Measurements from ENCODE around the gene COMP.
A peak's percentile ranks its signal among the peaks of the same experiment; 100 is the strongest.

COMP gene

DNA sequence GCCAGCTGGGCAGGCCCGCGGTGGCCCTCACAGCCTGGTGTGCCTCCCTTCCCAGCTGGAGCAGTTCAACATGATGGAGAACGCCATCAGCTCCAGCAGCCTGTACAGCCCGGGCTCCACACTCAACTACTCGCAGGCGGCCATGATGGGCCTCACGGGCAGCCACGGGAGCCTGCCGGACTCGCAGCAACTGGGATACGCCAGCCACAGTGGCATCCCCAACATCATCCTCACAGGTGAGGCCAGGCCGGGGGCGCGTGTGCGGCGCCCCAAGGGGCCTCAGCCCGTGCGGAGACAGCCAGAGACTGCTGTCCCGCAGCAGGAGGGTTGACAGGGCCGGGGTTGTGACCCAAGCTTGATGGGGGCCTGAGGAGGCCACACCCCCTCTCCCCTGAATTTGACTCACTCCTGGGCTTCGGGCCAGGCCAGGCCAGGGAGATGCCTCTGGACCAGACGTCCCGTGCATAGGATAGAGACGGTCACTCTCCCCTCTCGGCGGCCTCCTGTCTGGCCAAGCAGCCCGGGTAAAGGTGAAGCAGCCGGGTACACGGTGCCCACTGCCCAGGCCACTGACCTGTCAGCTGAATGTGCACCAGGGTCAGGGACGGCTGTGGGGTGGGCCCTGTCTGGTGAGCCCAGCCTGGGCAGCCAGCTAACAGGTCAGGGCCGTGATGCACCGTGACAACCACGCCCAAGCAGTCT, 15.4 kb downstream of the COMP start:
- Histone ChIP-seq H2AFZ (ENCODE audit: low read length, unreplicated experiment) (no peak overlapping the region), H3K4me1 (ENCODE audit: control insufficient read depth, insufficient read depth, low read length, unreplicated experiment) (peaks cover 19% of the 10 kb centered on the region), H3K4me3 (ENCODE audit: low read depth, low read length) (no peak overlapping the region), H3K79me2 (ENCODE audit: control insufficient read depth, insufficient read depth, low read length, unreplicated experiment) (no peaks in the 10 kb centered on the region), H3K27ac (ENCODE audit: low read depth, low read length) (peak overlapping the region; percentile 63; the same call in 1 of the 2 replicates), H3K36me3 (ENCODE audit: insufficient read depth, low read length) (no peaks in the 10 kb centered on the region), H3K27me3 (ENCODE audit: insufficient read depth, low read length) (no peaks in the 10 kb centered on the region)

DNA sequence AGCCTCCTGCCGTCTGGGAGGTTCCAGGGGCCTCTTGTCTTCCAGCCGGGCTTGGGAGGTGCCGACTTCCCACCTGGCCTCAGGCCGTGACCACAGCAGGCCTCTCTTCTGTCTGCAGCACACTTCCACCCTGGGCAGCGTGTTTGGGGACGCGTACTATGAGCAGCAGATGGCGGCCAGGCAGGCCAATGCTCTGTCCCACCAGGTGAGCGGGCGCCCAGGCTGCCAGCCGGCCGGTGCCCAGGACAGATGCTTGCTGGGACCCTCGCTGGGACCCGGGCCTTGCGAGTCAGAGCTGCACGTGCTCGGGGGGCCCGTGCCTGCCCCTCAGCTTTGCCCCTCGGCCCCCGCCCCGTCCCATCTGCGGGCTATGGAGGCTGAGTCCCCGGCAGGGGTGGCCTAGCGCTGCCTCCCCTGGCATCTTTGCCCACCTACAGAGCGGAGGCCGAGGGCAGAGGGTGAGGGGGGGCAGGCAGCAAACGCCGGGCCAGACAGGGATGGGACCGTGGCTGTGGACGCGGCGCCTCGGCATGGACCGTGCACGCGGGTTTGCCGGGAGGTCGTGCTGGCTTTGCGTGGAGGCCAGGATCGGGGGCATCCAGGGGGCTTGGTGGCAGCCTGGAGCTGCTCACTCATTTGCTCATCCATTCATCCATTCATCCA, 16.2 kb downstream of the COMP start:
- H2AFZ ChIP-seq (ENCODE audit: low read length, unreplicated experiment): no peak overlapping the region
- no peak overlapping the region for H3K4me3 ChIP-seq (ENCODE audit: low read depth, low read length)
- H3K79me2 ChIP-seq (ENCODE audit: control insufficient read depth, insufficient read depth, low read length, unreplicated experiment): no peaks in the 10 kb centered on the region
- H3K36me3 ChIP-seq (ENCODE audit: insufficient read depth, low read length): no peaks in the 10 kb centered on the region
- no peak overlapping the region for H3K27ac ChIP-seq (ENCODE audit: low read depth, low read length)
- no peaks in the 10 kb centered on the region for H3K27me3 ChIP-seq (ENCODE audit: insufficient read depth, low read length)
- peaks cover 19% of the 10 kb centered on the region for H3K4me1 ChIP-seq (ENCODE audit: control insufficient read depth, insufficient read depth, low read length, unreplicated experiment)

DNA sequence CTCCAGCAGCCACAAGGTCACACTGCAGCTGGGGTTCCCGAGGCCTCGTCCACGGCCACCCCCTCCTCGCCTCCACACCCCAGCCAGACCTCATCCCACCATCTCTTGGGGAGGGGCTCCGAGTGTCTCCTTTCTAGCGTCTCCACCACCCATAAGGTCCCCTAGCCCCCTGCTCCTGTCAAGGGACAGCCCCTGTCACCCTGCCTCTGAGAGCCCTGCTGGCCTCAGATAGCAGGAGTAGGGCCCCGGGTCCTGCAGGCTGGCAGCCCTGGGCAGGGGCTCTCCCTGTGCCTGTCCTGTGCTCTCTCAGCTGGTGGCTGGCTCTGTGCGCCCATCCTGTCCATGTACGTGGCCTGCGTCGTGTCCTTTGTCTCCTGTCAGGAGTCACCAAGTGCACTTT, 17.0 kb downstream of the COMP start:
- Histone ChIP-seq H3K27ac (ENCODE audit: low read depth, low read length) (no peak overlapping the region), H3K79me2 (ENCODE audit: control insufficient read depth, insufficient read depth, low read length, unreplicated experiment) (no peaks in the 10 kb centered on the region), H3K27me3 (ENCODE audit: insufficient read depth, low read length) (no peaks in the 10 kb centered on the region), H3K36me3 (ENCODE audit: insufficient read depth, low read length) (no peaks in the 10 kb centered on the region), H3K4me1 (ENCODE audit: control insufficient read depth, insufficient read depth, low read length, unreplicated experiment) (peaks cover 19% of the 10 kb centered on the region), H3K4me3 (ENCODE audit: low read depth, low read length) (no peak overlapping the region), H2AFZ (ENCODE audit: low read length, unreplicated experiment) (no peak overlapping the region)

DNA sequence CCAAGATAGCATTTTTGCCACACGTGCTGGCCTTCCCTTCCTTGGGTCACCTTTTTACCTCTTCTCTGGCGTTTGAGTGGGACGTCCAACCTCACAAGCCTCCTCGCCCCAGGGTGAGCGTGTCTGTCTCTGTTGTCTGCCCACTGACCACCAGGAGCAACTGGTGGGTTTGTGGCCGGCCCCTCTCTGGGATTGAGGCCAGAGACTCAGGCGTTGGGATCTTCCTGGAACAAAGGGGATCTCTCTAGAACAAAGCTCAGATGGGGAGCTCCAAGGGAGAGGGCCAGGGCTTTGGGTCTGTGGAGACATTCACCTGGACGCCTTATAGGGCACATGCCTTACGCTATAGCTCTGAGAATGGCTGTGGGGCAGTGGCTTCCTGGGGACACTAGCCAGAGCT, 17.4 kb downstream of the COMP start:
- H3K4me3 ChIP-seq (ENCODE audit: low read depth, low read length): no peak overlapping the region
- H3K36me3 ChIP-seq (ENCODE audit: insufficient read depth, low read length): no peaks in the 10 kb centered on the region
- no peak overlapping the region for H2AFZ ChIP-seq (ENCODE audit: low read length, unreplicated experiment)
- H3K4me1 ChIP-seq (ENCODE audit: control insufficient read depth, insufficient read depth, low read length, unreplicated experiment): peaks cover 19% of the 10 kb centered on the region
- H3K27ac ChIP-seq (ENCODE audit: low read depth, low read length): no peak overlapping the region
- H3K79me2 ChIP-seq (ENCODE audit: control insufficient read depth, insufficient read depth, low read length, unreplicated experiment): no peaks in the 10 kb centered on the region
- H3K27me3 ChIP-seq (ENCODE audit: insufficient read depth, low read length): no peaks in the 10 kb centered on the region

DNA sequence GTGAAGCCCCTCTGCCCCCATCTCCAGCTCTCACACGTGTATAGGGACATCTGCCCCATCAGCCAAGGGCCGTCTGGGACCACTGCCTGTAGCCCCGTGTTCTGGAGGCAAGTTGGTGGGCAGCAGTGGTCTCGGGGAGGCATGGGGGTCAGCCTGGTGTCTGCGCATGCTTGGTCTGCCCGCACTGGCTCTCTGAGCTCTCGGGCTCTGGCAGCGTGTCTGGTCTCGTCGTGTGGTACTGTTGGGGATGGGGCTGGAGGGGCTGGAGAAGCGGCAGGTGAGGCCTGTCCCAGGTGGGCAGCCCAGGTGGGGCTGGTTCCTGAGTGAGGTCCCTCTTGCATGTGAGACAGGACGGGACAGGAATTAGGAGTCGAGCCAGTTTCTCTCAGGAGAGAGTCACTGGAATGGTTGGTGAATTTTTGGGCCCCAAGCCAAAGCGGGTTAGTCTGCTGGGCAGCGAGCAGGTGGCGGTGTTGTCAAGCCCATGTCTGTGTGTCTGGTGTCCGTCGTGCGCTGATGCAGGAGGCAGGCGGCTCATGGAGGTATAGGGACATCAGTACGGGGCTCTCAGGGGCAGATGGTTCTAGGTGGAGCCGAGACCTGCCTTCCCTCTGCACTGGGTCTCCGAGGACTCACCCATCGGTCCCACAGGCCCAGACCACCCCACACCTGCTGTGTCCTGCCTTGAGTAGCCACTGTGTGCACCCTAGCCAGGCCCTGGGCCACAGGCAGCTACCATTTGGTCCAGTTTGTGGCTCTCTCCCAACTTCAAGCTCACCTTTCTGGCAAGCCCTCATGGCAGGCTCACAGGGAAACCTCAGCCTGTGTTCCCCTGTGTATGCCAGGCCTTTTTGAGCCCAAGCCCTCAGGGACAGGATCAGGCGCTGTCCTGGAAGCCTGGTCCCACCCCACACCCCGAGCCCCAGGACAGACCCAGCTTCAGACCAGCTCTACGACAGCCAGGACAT, 18.2 kb downstream of the COMP start:
- Histone ChIP-seq H3K79me2 (ENCODE audit: control insufficient read depth, insufficient read depth, low read length, unreplicated experiment) (no peaks in the 10 kb centered on the region), H3K4me3 (ENCODE audit: low read depth, low read length) (no peak overlapping the region), H3K27ac (ENCODE audit: low read depth, low read length) (no peak overlapping the region), H3K36me3 (ENCODE audit: insufficient read depth, low read length) (no peaks in the 10 kb centered on the region), H3K27me3 (ENCODE audit: insufficient read depth, low read length) (no peaks in the 10 kb centered on the region), H2AFZ (ENCODE audit: low read length, unreplicated experiment) (no peak overlapping the region), H3K4me1 (ENCODE audit: control insufficient read depth, insufficient read depth, low read length, unreplicated experiment) (peaks cover 17% of the 10 kb centered on the region)

DNA sequence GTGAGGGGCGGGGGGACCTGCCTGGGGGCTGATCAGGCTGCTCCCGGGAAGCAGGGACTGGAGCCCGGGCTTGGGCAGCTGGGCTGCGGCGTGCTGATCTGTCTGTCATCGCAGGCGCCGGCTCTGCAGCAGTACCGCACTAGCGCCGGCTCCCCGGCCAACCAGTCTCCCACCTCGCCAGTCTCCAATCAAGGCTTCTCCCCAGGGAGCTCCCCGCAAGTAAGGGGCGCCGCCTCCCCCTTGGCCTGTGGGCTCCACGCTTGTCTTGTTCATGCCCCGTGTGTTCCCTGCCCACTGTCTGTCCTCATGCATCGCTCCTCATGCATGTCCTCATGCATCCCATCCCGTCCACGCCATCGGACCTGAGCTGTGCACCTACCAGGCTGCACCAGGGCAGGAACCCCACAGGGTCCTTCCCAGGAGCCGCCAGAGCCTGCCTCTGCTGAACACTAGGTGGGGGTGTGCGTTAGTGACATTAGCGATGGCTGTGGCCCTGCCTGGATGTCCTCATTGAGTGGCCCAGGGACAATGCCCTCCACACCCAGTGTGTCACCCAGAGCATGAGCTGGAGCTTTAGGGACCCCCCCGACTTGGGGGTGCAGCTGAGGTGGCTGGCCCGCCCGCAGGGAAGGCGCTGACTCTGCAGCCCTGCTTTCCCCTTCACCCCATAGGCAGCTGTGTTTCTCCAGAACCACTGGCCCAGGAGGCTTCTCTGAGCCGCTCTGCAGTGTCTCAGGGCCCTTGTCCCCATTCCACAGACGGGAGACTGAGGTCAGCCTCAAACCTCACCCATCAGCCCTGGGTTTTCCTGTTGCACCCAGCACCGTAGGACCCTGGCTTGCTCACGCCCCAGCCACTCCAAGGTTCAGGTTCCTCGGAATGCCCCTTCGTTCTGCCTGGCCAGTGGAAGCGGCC, 19.5 kb downstream of the COMP start:
- H3K79me2 ChIP-seq (ENCODE audit: control insufficient read depth, insufficient read depth, low read length, unreplicated experiment): no peaks in the 10 kb centered on the region
- no peaks in the 10 kb centered on the region for H3K27me3 ChIP-seq (ENCODE audit: insufficient read depth, low read length)
- H3K27ac ChIP-seq (ENCODE audit: low read depth, low read length): no peak overlapping the region
- no peak overlapping the region for H3K4me3 ChIP-seq (ENCODE audit: low read depth, low read length)
- no peak overlapping the region for H2AFZ ChIP-seq (ENCODE audit: low read length, unreplicated experiment)
- H3K36me3 ChIP-seq (ENCODE audit: insufficient read depth, low read length): no peaks in the 10 kb centered on the region
- H3K4me1 ChIP-seq (ENCODE audit: control insufficient read depth, insufficient read depth, low read length, unreplicated experiment): peaks cover 11% of the 10 kb centered on the region

DNA sequence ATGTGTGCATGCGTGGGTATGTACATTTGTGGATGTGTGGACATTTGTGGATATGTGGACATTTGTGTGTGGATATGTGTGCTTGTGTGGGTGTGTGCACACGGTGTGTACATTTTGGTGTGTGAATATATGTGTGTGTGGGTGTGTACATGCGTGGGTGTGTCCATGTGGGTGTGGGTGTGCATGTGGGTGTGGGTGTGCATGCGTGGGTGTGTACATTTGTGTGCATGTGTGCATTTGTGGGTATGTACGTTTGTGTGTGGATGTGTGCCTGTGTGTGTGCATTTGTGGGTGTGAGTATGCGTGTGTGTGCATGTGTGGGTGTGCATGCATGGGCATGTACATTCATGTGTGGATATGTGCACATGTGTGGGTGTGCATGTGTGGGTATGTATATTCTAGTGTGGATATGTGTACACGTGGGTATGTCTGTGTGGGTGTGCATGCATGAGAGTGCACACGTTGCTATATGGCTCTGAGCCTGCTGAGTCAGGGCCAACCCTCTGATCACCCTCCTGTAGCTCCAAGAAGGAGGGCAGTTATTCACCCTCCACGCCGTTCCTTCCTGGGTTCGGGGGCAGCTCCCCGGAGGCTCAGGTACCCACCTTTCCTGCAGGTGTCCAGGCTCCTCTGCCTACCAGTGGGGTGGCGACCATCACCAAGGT, 20.3 kb downstream of the COMP start:
- Histone ChIP-seq H3K4me3 (ENCODE audit: low read depth, low read length) (no peak overlapping the region), H2AFZ (ENCODE audit: low read length, unreplicated experiment) (no peak overlapping the region), H3K36me3 (ENCODE audit: insufficient read depth, low read length) (no peaks in the 10 kb centered on the region), H3K27me3 (ENCODE audit: insufficient read depth, low read length) (no peaks in the 10 kb centered on the region), H3K27ac (ENCODE audit: low read depth, low read length) (no peak overlapping the region), H3K79me2 (ENCODE audit: control insufficient read depth, insufficient read depth, low read length, unreplicated experiment) (no peaks in the 10 kb centered on the region), H3K4me1 (ENCODE audit: control insufficient read depth, insufficient read depth, low read length, unreplicated experiment) (peaks cover 3% of the 10 kb centered on the region)

DNA sequence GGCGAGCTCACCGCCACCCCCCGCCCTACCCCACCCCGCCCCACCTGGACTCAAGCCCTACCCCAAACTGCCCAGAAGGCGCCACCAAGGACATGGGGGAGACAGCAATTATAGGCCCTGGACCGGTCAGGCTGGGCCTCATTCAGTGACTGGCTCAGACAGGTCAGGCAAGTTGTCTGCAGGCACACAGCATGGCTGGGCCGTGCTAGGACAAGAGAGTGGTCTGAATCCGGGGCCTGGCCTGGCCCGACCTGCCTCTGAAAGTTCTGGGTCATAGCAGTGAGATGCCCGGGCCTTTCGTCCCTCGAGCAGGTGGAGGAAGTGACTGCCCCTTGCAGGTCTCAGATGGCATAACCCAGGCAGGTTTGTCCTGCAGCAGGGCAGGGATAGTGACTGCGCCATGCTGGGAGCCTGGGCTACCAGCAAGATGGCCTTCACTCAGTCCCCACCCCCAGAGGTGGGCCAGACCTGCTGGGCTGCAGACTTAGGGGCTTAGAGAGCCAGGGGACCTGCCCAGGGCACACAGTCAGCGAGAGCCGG, 21.0 kb downstream of the COMP start:
- H3K27ac ChIP-seq (ENCODE audit: low read depth, low read length): no peak overlapping the region
- no peaks in the 10 kb centered on the region for H3K79me2 ChIP-seq (ENCODE audit: control insufficient read depth, insufficient read depth, low read length, unreplicated experiment)
- H3K27me3 ChIP-seq (ENCODE audit: insufficient read depth, low read length): no peaks in the 10 kb centered on the region
- peaks cover 3% of the 10 kb centered on the region for H3K4me1 ChIP-seq (ENCODE audit: control insufficient read depth, insufficient read depth, low read length, unreplicated experiment)
- H3K4me3 ChIP-seq (ENCODE audit: low read depth, low read length): no peak overlapping the region
- H3K36me3 ChIP-seq (ENCODE audit: insufficient read depth, low read length): no peaks in the 10 kb centered on the region
- H2AFZ ChIP-seq (ENCODE audit: low read length, unreplicated experiment): no peak overlapping the region

DNA sequence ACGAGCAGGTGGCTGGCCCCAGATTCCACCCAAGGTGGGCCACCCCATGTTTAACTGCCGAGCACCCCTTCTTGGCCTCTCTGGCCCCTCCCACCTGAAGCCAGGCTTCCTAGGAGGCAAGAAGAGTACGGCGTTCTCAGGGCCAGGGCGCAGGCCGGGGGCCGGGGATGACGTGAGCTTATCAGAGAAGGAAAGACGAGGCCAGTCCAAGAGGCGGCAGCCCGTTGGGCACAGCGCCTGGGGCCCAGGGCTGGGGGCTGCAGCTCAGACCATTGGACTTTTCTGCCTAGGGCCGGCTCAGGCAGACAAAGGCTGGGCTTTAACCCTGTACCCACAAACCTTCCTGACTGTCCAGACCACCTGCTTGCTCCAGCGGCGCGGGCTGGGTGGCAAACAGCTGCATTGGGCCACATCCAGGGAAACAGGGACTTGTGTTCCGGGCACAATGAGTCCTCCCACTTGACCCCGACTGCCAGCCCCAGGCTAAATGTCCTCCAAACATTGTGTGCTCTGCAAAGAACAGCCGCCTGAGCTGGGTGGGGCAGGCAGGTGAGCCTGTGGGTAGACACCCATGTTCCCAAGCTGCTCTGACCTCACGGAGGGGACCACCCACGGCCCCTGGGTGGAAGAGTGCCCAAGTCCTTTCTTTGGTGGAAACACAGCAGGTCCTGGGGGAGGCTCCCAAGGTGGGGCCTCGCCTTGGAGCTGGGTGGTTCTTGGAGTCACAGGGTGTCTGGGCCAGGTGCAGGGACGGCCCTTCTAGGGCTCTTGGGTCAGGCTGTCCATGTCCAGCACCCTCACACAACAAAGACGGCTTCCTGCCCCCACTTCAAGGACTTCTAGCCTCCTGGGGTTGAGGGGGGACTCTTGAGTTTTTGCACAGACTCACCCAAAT, 21.9 kb downstream of the COMP start:
- H3K36me3 ChIP-seq (ENCODE audit: insufficient read depth, low read length): no peaks in the 10 kb centered on the region
- no peak overlapping the region for H2AFZ ChIP-seq (ENCODE audit: low read length, unreplicated experiment)
- no peaks in the 10 kb centered on the region for H3K27me3 ChIP-seq (ENCODE audit: insufficient read depth, low read length)
- H3K27ac ChIP-seq (ENCODE audit: low read depth, low read length): no peak overlapping the region
- peaks cover 11% of the 10 kb centered on the region for H3K4me1 ChIP-seq (ENCODE audit: control insufficient read depth, insufficient read depth, low read length, unreplicated experiment)
- H3K79me2 ChIP-seq (ENCODE audit: control insufficient read depth, insufficient read depth, low read length, unreplicated experiment): no peaks in the 10 kb centered on the region
- H3K4me3 ChIP-seq (ENCODE audit: low read depth, low read length): no peak overlapping the region

Measured in ACC112 (cell line).